Measurements from ENCODE around the gene PPP1CA. TPM values are rescaled to one million over a fixed set of nuclear protein-coding genes. Genes with fewer than 3 reads are reported as not detected.
A peak's percentile ranks its signal among the peaks of the same experiment; 100 is the strongest.

PPP1CA gene
- polyA plus RNA-seq, 3 donors, result 209 to 551 (median 461) TPM

GRCh38 chr11:67374571-67375281 lies 26.9 kb downstream of the PPP1CA start:
- peaks cover 6 to 15% (median 10%) of the 10 kb centered on the region in 3 donors for H3K27me3 Mint-ChIP-seq (ENCODE audit: low read depth in 3 of 3)
- TF ChIP-seq, protein P1, sequence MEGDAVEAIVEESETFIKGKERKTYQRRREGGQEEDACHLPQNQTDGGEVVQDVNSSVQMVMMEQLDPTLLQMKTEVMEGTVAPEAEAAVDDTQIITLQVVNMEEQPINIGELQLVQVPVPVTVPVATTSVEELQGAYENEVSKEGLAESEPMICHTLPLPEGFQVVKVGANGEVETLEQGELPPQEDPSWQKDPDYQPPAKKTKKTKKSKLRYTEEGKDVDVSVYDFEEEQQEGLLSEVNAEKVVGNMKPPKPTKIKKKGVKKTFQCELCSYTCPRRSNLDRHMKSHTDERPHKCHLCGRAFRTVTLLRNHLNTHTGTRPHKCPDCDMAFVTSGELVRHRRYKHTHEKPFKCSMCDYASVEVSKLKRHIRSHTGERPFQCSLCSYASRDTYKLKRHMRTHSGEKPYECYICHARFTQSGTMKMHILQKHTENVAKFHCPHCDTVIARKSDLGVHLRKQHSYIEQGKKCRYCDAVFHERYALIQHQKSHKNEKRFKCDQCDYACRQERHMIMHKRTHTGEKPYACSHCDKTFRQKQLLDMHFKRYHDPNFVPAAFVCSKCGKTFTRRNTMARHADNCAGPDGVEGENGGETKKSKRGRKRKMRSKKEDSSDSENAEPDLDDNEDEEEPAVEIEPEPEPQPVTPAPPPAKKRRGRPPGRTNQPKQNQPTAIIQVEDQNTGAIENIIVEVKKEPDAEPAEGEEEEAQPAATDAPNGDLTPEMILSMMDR (IDR thresholded peaks at IDR 0.05), result no peak
- peaks cover 6% of the 10 kb centered on the region for H4K20me1 ChIP-seq (ENCODE audit: insufficient read depth, low read length)
- no peak for DNase-seq
- H3K4me1 Mint-ChIP-seq, result peaks cover 54% of the 10 kb centered on the region
- no peak overlapping the region for H2AFZ ChIP-seq (ENCODE audit: insufficient read depth, low read depth, low read length, poor library complexity, severe bottlenecking)
- no peaks in the 10 kb centered on the region for H3K27me3 ChIP-seq (ENCODE audit: control insufficient read depth in 2 of 2, insufficient read depth in 2 of 2, low read length in 2 of 2)
- H3K27ac Mint-ChIP-seq, result peak overlapping the region in 6 of 7 donors; percentile 30 to 94 (median 82)
- H3K9me3 Mint-ChIP-seq, result peaks cover 0 to 2% (median 0%) of the 10 kb centered on the region in 7 donors
- intact Hi-C loops (cut with micrococcal nuclease), result loop anchor here in 1 of 2 donors (5.0 kb wide), 1 partner anchor 102 kb away; no protein-coding TSS in a partner anchor
- H3K36me3 Mint-ChIP-seq, result peaks cover 2 to 3% of the 10 kb centered on the region in 2 donors
- WGBS (ENCODE audit: insufficient coverage), result no CpG with 5 or more reads among the region's 9 CpGs
- no peaks in the 10 kb centered on the region for H3K36me3 ChIP-seq (replicated peaks in 1 of 2; ENCODE audit: control insufficient read depth in 1 of 2, insufficient read depth in 2 of 2, low read length in 2 of 2)
- peak overlapping the region in 1 of 3 experiments; percentile 82 for H3K4me3 ChIP-seq (replicated peaks in 1 of 3; ENCODE audit: low read depth in 2 of 3, low read length in 3 of 3)
- peaks cover 50 to 60% of the 10 kb centered on the region in 2 donors for H3K4me1 ChIP-seq (ENCODE audit: control insufficient read depth in 1 of 2, insufficient read depth in 2 of 2, low read length in 2 of 2)
- peak overlapping the region; percentile 88 to 92 for H3K4me3 Mint-ChIP-seq
- no peak overlapping the region for H3K9ac ChIP-seq (ENCODE audit: insufficient read depth, low read length, poor library complexity, severe bottlenecking)
- H3K4me2 ChIP-seq (replicated peaks; ENCODE audit: extremely low read depth, low read length, poor library complexity, severe bottlenecking), result peak overlapping the region; percentile 93
- H3K79me2 ChIP-seq (ENCODE audit: insufficient read depth, low read length), result peaks cover 20% of the 10 kb centered on the region
- H3K27ac ChIP-seq (ENCODE audit: low read depth in 1 of 2, low read length in 2 of 2), result peak overlapping the region; percentile 25 to 77
- no peaks in the 10 kb centered on the region for H3K9me3 ChIP-seq (replicated peaks in 1 of 2; ENCODE audit: control insufficient read depth in 1 of 2, insufficient read depth in 1 of 2, low read length in 2 of 2)

DNA sequence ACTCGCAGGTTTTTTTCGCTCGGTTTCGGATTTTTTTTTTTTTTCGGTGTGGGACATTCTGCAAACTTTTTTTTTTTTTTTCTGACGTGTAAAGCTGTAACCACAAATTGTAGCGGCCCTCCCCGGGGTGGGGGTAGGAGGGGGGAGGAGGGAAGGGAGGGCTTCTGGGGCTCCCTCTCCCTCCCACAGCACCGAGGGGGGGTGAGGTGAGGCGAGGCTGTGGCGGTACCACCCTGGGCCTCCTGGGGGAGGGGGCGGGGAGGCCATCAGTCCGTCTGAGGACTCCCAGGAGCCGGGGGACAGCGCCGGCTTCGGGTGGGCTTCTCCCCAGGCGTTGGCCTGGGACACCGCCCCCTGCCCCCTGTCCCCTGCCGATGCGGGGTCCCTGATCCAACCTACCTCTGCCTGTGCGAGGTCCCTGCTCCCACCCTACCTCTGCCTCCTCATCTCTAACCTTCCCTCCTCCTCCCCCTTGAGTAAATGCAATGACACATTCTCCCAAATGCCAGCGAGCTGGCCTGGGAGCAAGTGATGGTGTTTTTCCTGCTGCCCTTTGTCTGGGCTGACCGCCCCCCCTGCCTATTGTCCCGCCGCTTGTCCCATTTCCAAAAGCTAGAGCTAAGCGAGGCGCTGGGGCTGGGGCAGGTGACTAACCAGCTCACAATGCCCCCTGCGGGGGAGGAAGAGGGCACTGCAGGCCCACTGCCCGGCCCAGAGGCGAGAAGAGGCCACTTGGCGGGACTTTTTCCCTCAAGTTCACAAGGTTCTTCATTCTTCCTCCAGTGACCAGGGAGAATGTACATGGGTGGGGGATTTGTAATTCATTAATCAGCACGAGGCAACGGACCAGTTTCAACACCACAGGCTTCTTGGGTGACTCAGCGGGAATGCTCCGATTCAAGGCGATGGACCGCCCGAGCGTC lies 27.7 kb downstream of the PPP1CA start:
- H3K9me3 ChIP-seq (replicated peaks in 1 of 2; ENCODE audit: control insufficient read depth in 1 of 2, insufficient read depth in 1 of 2, low read length in 2 of 2), result no peaks in the 10 kb centered on the region
- Mint-ChIP-seq H3K4me3 (peak overlapping the region; percentile 88 to 92), H3K9me3 (peaks cover 0 to 2% (median 0%) of the 10 kb centered on the region in 7 donors), H3K4me1 (peaks cover 54% of the 10 kb centered on the region), H3K27ac (peak overlapping the region; percentile 80 to 96 (median 94)), H3K27me3 (ENCODE audit: low read depth in 3 of 3) (peaks cover 9 to 17% (median 10%) of the 10 kb centered on the region in 3 donors), H3K36me3 (peaks cover 10% of the 10 kb centered on the region in 2 donors)
- H3K27me3 ChIP-seq (ENCODE audit: control insufficient read depth in 2 of 2, insufficient read depth in 2 of 2, low read length in 2 of 2), result no peaks in the 10 kb centered on the region
- H3K36me3 ChIP-seq (replicated peaks in 1 of 2; ENCODE audit: control insufficient read depth in 1 of 2, insufficient read depth in 2 of 2, low read length in 2 of 2), result no peaks in the 10 kb centered on the region
- DNase-seq, result peak; percentile 90 to 98 (median 91)
- intact Hi-C loops (cut with micrococcal nuclease), result loop anchor here in 1 of 2 donors (5.0 kb wide), 1 partner anchor 102 kb away; no protein-coding TSS in a partner anchor
- peak overlapping the region; percentile 50 for H2AFZ ChIP-seq (ENCODE audit: insufficient read depth, low read depth, low read length, poor library complexity, severe bottlenecking)
- TF ChIP-seq, protein P1 (IDR thresholded peaks at IDR 0.05), result peak; percentile 71
- 0% methylated on average over 20 of the region's 40 CpGs for WGBS (ENCODE audit: insufficient coverage)
- H3K4me1 ChIP-seq (ENCODE audit: control insufficient read depth in 1 of 2, insufficient read depth in 2 of 2, low read length in 2 of 2), result peaks cover 50 to 60% of the 10 kb centered on the region in 2 donors
- peaks cover 10% of the 10 kb centered on the region for H4K20me1 ChIP-seq (ENCODE audit: insufficient read depth, low read length)
- peak overlapping the region; percentile 93 for H3K4me2 ChIP-seq (replicated peaks; ENCODE audit: extremely low read depth, low read length, poor library complexity, severe bottlenecking)
- H3K79me2 ChIP-seq (ENCODE audit: insufficient read depth, low read length), result peaks cover 28% of the 10 kb centered on the region
- peak overlapping the region; percentile 35 to 82 (median 51) for H3K4me3 ChIP-seq (replicated peaks in 1 of 3; ENCODE audit: low read depth in 2 of 3, low read length in 3 of 3)
- peak overlapping the region; percentile 86 for H3K9ac ChIP-seq (ENCODE audit: insufficient read depth, low read length, poor library complexity, severe bottlenecking)
- peak overlapping the region; percentile 25 to 77 for H3K27ac ChIP-seq (ENCODE audit: low read depth in 1 of 2, low read length in 2 of 2)

All from CD14-positive monocyte (primary cell).